Measurements from ENCODE around the gene P2RX6. TPM values are rescaled to one million over a fixed set of nuclear protein-coding genes. Genes with fewer than 3 reads are reported as not detected.

Gene P2RX6
- total and polyA plus RNA-seq, 2 experiments from 2014 or later: 1.6 to 2.2 TPM

- H3K9me2 ChIP-seq (ENCODE audit: insufficient read depth): no peaks in the 10 kb centered on the region
- H3K9me3 ChIP-seq (ENCODE audit: low read depth): no peaks in the 10 kb centered on the region
- no peaks in the 10 kb centered on the region for H3K36me3 ChIP-seq (ENCODE audit: low read depth)
- no peak for DNase-seq
- H3K27me3 ChIP-seq (replicated peaks; ENCODE audit: insufficient read depth): no peaks in the 10 kb centered on the region
- peaks cover 10% of the 10 kb centered on the region; the same call in 1 of the 2 replicates for H3F3A ChIP-seq (ENCODE audit: insufficient read depth)
- 88% methylated on average over 17 to 21 of the region's 21 CpGs for WGBS, 2 experiments (ENCODE audit: low coverage in 1 of 2, low lambda C conversion rate in 2 of 2, missing lambda C conversion rate in 2 of 2)
- no peak for TF ChIP-seq EZH2 (IDR thresholded peaks at IDR 0.05; ENCODE audit: insufficient read depth, poor library complexity, severe bottlenecking)
- TF ChIP-seq EZH2phosphoT487 (IDR thresholded peaks at IDR 0.05; ENCODE audit: insufficient read depth, low read depth): no peak
- no peak overlapping the region for H3K27ac ChIP-seq
- H3K4me3 ChIP-seq: no peak overlapping the region
- no peak overlapping the region for H2AFZ ChIP-seq
- no peak overlapping the region for H3K9ac ChIP-seq
- no peak overlapping the region for H3K4me2 ChIP-seq (ENCODE audit: unreplicated experiment)
- no peaks in the 10 kb centered on the region for H4K20me1 ChIP-seq (ENCODE audit: insufficient read depth)
- peaks cover 10% of the 10 kb centered on the region for H3K4me1 ChIP-seq (ENCODE audit: insufficient read depth)
- in situ Hi-C loops (cut with MboI): loop anchor here (25.0 kb wide), 1 partner anchor 485 kb away; the partner anchor contains the start of genes RIMBP3C and UBE2L3
- no peaks in the 10 kb centered on the region for H3K79me2 ChIP-seq (ENCODE audit: insufficient read depth)
Measured at GRCh38 chr22:21076912-21077625, 62.1 kb downstream of the P2RX6 start.

MicroRNAs within 50 kb of the gene (microRNA counts, 767-probe panel; counts per million panel counts)
- microRNA hsa-miR-649: 447 counts per million, percentile 86 among the panel's probes with 10 or more counts

Small RNA genes lying within 50 kb of the gene (microRNA-seq; reads per million reads assigned to microRNA genes)
- gene MIR649 (ENCODE audit: borderline number of aligned reads): not detected

Small RNA genes lying within 50 kb of the gene (small RNA-seq; reads per million reads assigned to genes)
- gene MIR649 (ENCODE audit: low read depth, low replicate concordance): not detected

Other genes starting within 250 kb of the P2RX6 start
- not detected in 2 replicates for gene SERPIND1, start 241.1 kb upstream of the P2RX6 start, total RNA-seq (2014; rRNA removed; shearing (Covaris generic))
- 0.13 and 0.26 TPM in 2 replicates for gene SERPIND1, start 241.1 kb upstream of the P2RX6 start, polyA plus RNA-seq (2016; fragmentation: Nextera tagmentation; extraction: Ambion mirVana)
- gene PI4KA, start 156.4 kb upstream of the P2RX6 start, total RNA-seq (2014; rRNA removed; shearing (Covaris generic)): 31.1 and 36.5 TPM in 2 replicates
- 29.7 and 34.5 TPM in 2 replicates for gene PI4KA, start 156.4 kb upstream of the P2RX6 start, polyA plus RNA-seq (2016; fragmentation: Nextera tagmentation; extraction: Ambion mirVana)
- 10.4 and 13.8 TPM in 2 replicates for gene SNAP29, start 156.2 kb upstream of the P2RX6 start, total RNA-seq (2014; rRNA removed; shearing (Covaris generic))
- 35.8 and 40.9 TPM in 2 replicates for gene SNAP29, start 156.2 kb upstream of the P2RX6 start, polyA plus RNA-seq (2016; fragmentation: Nextera tagmentation; extraction: Ambion mirVana)
- 39.8 and 42.5 TPM in 2 replicates for gene CRKL, start 97.8 kb upstream of the P2RX6 start, total RNA-seq (2014; rRNA removed; shearing (Covaris generic))
- gene CRKL, start 97.8 kb upstream of the P2RX6 start, polyA plus RNA-seq (2016; fragmentation: Nextera tagmentation; extraction: Ambion mirVana): 26.7 and 27.1 TPM in 2 replicates
- 0.65 TPM in 1 of 2 replicates, not detected in the other for gene AIFM3, start 47.9 kb upstream of the P2RX6 start, total RNA-seq (2014; rRNA removed; shearing (Covaris generic))
- gene AIFM3, start 47.9 kb upstream of the P2RX6 start, polyA plus RNA-seq (2016; fragmentation: Nextera tagmentation; extraction: Ambion mirVana): 0.16 TPM in 1 of 2 replicates, not detected in the other
- 71.5 and 80.1 TPM in 2 replicates for gene LZTR1, start 32.9 kb upstream of the P2RX6 start, total RNA-seq (2014; rRNA removed; shearing (Covaris generic))
- gene LZTR1, start 32.9 kb upstream of the P2RX6 start, polyA plus RNA-seq (2016; fragmentation: Nextera tagmentation; extraction: Ambion mirVana): 26.8 and 29.7 TPM in 2 replicates
- gene THAP7, start 13.0 kb upstream of the P2RX6 start, total RNA-seq (2014; rRNA removed; shearing (Covaris generic)): 19.5 and 27.5 TPM in 2 replicates
- gene THAP7, start 13.0 kb upstream of the P2RX6 start, polyA plus RNA-seq (2016; fragmentation: Nextera tagmentation; extraction: Ambion mirVana): 32.5 and 34.0 TPM in 2 replicates
- not detected in 2 replicates for gene SLC7A4, start 17.4 kb downstream of the P2RX6 start, total RNA-seq (2014; rRNA removed; shearing (Covaris generic))
- 0.13 TPM in 1 of 2 replicates, not detected in the other for gene SLC7A4, start 17.4 kb downstream of the P2RX6 start, polyA plus RNA-seq (2016; fragmentation: Nextera tagmentation; extraction: Ambion mirVana)
- gene LRRC74B, start 30.8 kb downstream of the P2RX6 start, total RNA-seq (2014; rRNA removed; shearing (Covaris generic)): under 0.01 TPM in 1 of 2 replicates, not detected in the other
- not detected in 2 replicates for gene LRRC74B, start 30.8 kb downstream of the P2RX6 start, polyA plus RNA-seq (2016; fragmentation: Nextera tagmentation; extraction: Ambion mirVana)